Osteoblast (primary cell): Measurements from ENCODE around the gene SAMMSON. TPM values are rescaled to one million over a fixed set of nuclear protein-coding genes. Genes with fewer than 3 reads are reported as not detected.

Experiments
- DNase-seq: peaks from one replicate; pipeline ENCODE4 v3.0.0; 2011; ENCODE audit warnings: low spot score, mixed read lengths; ENCODE audit not compliant: insufficient read length; ENCODE audit errors: missing footprints
- H2AFZ ChIP-seq: 2 replicates; pipeline ENCODE4 v1.6.0; 2011; ENCODE audit warnings: mild to moderate bottlenecking, low read length
- H3K27ac ChIP-seq: 2 replicates; pipeline ENCODE4 v1.5.1; 2011; ENCODE audit warnings: mild to moderate bottlenecking, low read depth, low read length, moderate library complexity
- H3K27me3 ChIP-seq: 2 replicates; pipeline ENCODE4 v1.6.0; 2012; ENCODE audit warnings: mild to moderate bottlenecking, control low read depth, inconsistent platforms, low read length, moderate library complexity; ENCODE audit not compliant: insufficient read depth
- H3K36me3 ChIP-seq: 2 replicates; pipeline ENCODE4 v1.5.1; 2011; ENCODE audit warnings: mild to moderate bottlenecking, low read length, control low read depth, moderate library complexity; ENCODE audit not compliant: insufficient read depth
- H3K4me1 ChIP-seq: 2 replicates; pipeline ENCODE4 v1.5.1; 2011; ENCODE audit warnings: mild to moderate bottlenecking, low read length, control low read depth, moderate library complexity; ENCODE audit not compliant: insufficient read depth
- H3K4me2 ChIP-seq: 2 replicates; pipeline ENCODE4 v1.6.0; 2011; ENCODE audit warnings: mild to moderate bottlenecking, low read length; ENCODE audit not compliant: insufficient read depth
- H3K4me3 ChIP-seq: fragments of 200-600 bp; sonication (generic); 3 replicates; pipeline ENCODE4 v1.5.1; 2012; ENCODE audit warnings: mild to moderate bottlenecking, low read length, inconsistent platforms; ENCODE audit not compliant: insufficient read depth
- H3K79me2 ChIP-seq: 2 replicates; pipeline ENCODE4 v1.6.0; 2012; ENCODE audit warnings: mild to moderate bottlenecking, low read length, control low read depth, inconsistent platforms; ENCODE audit not compliant: insufficient read depth
- H3K9me3 ChIP-seq: 2 replicates; pipeline ENCODE4 v1.5.1; 2011; ENCODE audit warnings: low read depth, low read length, control low read depth
- H4K20me1 ChIP-seq: 2 replicates; pipeline ENCODE4 v1.6.0; 2012; ENCODE audit warnings: mild to moderate bottlenecking, low read length, control low read depth; ENCODE audit not compliant: insufficient read depth
- CTCF ChIP-seq: IDR thresholded peaks from 2 replicates; pipeline ENCODE4 v1.5.1; 2011; ENCODE audit warnings: mild to moderate bottlenecking, low read depth, low read length, moderate library complexity; ENCODE audit errors: extremely low read depth
- total RNA-seq: library from RNA; depleted of rRNA; stranded (reverse); fragments of >200 nt; gene quantifications from 2 replicates; pipeline ENCODE4 v1.2.3, GENCODE V29; 2012

The SAMMSON gene
- total RNA-seq, 1 donor = not detected

- no peak for DNase-seq
- H3K79me2 ChIP-seq = no peaks in the 10 kb centered on the region
- H3K27ac ChIP-seq = no peak overlapping the region
- no peaks in the 10 kb centered on the region for H3K9me3 ChIP-seq
- H3K4me3 ChIP-seq = no peak overlapping the region
- no peaks in the 10 kb centered on the region for H3K36me3 ChIP-seq
- no peaks in the 10 kb centered on the region for H3K27me3 ChIP-seq
- no peak overlapping the region for H3K4me2 ChIP-seq
- H2AFZ ChIP-seq = no peak overlapping the region
- H4K20me1 ChIP-seq = no peaks in the 10 kb centered on the region
- no peak for TF ChIP-seq CTCF
- H3K4me1 ChIP-seq = no peaks in the 10 kb centered on the region
These were observed 28.8 kb downstream of the SAMMSON start for GRCh38 chr3:70028361-70028760.

- Histone ChIP-seq H4K20me1 (no peaks in the 10 kb centered on the region), H3K4me2 (no peak overlapping the region), H3K79me2 (no peaks in the 10 kb centered on the region), H3K4me3 (no peak overlapping the region), H3K4me1 (no peaks in the 10 kb centered on the region), H3K27me3 (no peaks in the 10 kb centered on the region), H3K36me3 (no peaks in the 10 kb centered on the region), H3K27ac (no peak overlapping the region), H2AFZ (no peak overlapping the region), H3K9me3 (no peaks in the 10 kb centered on the region)
- no peak for DNase-seq
- TF ChIP-seq CTCF = no peak
These were observed 39.2 kb downstream of the SAMMSON start for GRCh38 chr3:70038693-70039092.

- TF ChIP-seq CTCF = no peak
- no peaks in the 10 kb centered on the region for H4K20me1 ChIP-seq
- no peak for DNase-seq
- no peaks in the 10 kb centered on the region for H3K36me3 ChIP-seq
- H3K27me3 ChIP-seq = no peaks in the 10 kb centered on the region
- no peaks in the 10 kb centered on the region for H3K4me1 ChIP-seq
- no peak overlapping the region for H2AFZ ChIP-seq
- H3K4me3 ChIP-seq = no peak overlapping the region
- H3K27ac ChIP-seq = no peak overlapping the region
- no peak overlapping the region for H3K4me2 ChIP-seq
- no peaks in the 10 kb centered on the region for H3K79me2 ChIP-seq
- no peaks in the 10 kb centered on the region for H3K9me3 ChIP-seq
These were observed 40.9 kb downstream of the SAMMSON start for GRCh38 chr3:70040386-70040785.

- Histone ChIP-seq H4K20me1 (no peaks in the 10 kb centered on the region), H3K4me2 (no peak overlapping the region), H3K79me2 (no peaks in the 10 kb centered on the region), H3K4me3 (no peak overlapping the region), H3K36me3 (no peaks in the 10 kb centered on the region), H3K4me1 (no peaks in the 10 kb centered on the region), H3K27ac (no peak overlapping the region), H2AFZ (no peak overlapping the region), H3K27me3 (no peaks in the 10 kb centered on the region), H3K9me3 (no peaks in the 10 kb centered on the region)
- no peak for TF ChIP-seq CTCF
- no peak for DNase-seq
These were observed 43.1 kb downstream of the SAMMSON start for GRCh38 chr3:70042641-70043040.
